Measurements from ENCODE around the gene NOTCH4.

DNA sequence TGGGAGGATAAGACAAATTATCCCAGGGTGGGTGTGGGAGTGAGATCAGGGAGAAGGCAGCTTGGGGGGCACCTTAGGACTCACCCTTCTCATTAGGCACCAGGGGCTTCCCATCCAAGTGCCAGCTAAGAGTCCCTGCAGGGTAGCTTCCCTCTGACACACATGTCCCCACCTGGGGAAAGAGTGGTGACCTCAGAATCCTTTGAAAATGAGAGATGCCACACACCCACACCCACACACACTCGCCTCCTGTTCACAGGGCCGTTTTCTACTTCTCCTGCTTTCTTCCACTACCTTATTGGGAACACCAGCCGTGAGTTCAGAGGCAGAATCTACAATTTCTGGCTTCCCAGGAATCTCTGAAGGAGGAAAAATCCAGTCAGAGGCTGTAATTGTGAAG, 40.8 kb downstream of the NOTCH4 start:
- no peak for TF ChIP-seq CTCF (IDR thresholded peaks at IDR 0.05)
- no peak for TF ChIP-seq POLR2A (IDR thresholded peaks at IDR 0.05)

Measured in adrenal gland (tissue), 5 donors.